Peyer's patch (tissue), 4 donors: ENCODE results near the gene CHST11. TPM values are rescaled to one million over a fixed set of nuclear protein-coding genes. Genes with fewer than 3 reads are reported as not detected.
"Not testable (repeated sequence)": the region's sequence is repeated elsewhere in the genome, so short reads cannot be mapped to it uniquely, and the experiment has no call there.

Experiments used
- DNase-seq, 3 donors: peaks; one replicate each; pipeline ENCODE4 v3.0.0-alpha.2; 2017 to 2019
- H3K27ac ChIP-seq, 4 donors: fragments of 200-600 bp; sonication (generic); one replicate each; pipeline ENCODE4 v1.5.1; 2016 to 2019
- H3K27me3 ChIP-seq, 2 donors: fragments of 200-600 bp; sonication (generic); one replicate each; pipeline ENCODE4 v1.5.1; 2019
- H3K36me3 ChIP-seq, 3 donors: fragments of 200-600 bp; sonication (generic); one replicate each; pipeline ENCODE4 v1.5.1; 2016 to 2019
- H3K4me1 ChIP-seq, 4 donors: fragments of 200-600 bp; sonication (generic); one replicate each; pipeline ENCODE4 v1.5.1; 2016 to 2019
- H3K4me3 ChIP-seq, 4 donors: fragments of 200-600 bp; sonication (generic); 1 replicate in 3 of 4; 2 replicates in 1 of 4; pipeline ENCODE4 v1.5.1; 2016 to 2019; ENCODE audit warnings: mild to moderate bottlenecking in 1 of 4
- H3K9me3 ChIP-seq, 4 donors: fragments of 200-600 bp; sonication (generic); one replicate each; pipeline ENCODE4 v1.5.1; 2016 to 2019; ENCODE audit warnings: mild to moderate bottlenecking in 1 of 4
- POLR2A ChIP-seq, 2 donors: fragments of 450-650 bp; IDR thresholded peaks; one replicate each; pipeline ENCODE4 v1.5.1; 2017; ENCODE audit warnings: antibody characterized with exemption in 2 of 2, mild to moderate bottlenecking in 2 of 2, moderate library complexity in 2 of 2
- total RNA-seq, 4 donors: library from RNA; depleted of rRNA; stranded (reverse); fragments of >200 nt; gene quantifications; one replicate each; pipeline ENCODE4 v1.1.0, GENCODE V29; 2016
- TF ChIP-seq, protein P1 (sequence below), 6 experiments: fragments of 450-650 bp in 4 of 6; fragments of 200-600 bp in 2 of 6; sonication (generic) in 1 of 6; IDR thresholded peaks; one replicate each; pipeline ENCODE4 v1.5.1; 2017 to 2019; ENCODE audit warnings: antibody characterized with exemption in 6 of 6, mild to moderate bottlenecking in 3 of 6, moderate library complexity in 1 of 6

The CHST11 gene
- total RNA-seq, 4 donors from 2014 or later: 9.9 to 119 (median 15.6) TPM

DNA sequence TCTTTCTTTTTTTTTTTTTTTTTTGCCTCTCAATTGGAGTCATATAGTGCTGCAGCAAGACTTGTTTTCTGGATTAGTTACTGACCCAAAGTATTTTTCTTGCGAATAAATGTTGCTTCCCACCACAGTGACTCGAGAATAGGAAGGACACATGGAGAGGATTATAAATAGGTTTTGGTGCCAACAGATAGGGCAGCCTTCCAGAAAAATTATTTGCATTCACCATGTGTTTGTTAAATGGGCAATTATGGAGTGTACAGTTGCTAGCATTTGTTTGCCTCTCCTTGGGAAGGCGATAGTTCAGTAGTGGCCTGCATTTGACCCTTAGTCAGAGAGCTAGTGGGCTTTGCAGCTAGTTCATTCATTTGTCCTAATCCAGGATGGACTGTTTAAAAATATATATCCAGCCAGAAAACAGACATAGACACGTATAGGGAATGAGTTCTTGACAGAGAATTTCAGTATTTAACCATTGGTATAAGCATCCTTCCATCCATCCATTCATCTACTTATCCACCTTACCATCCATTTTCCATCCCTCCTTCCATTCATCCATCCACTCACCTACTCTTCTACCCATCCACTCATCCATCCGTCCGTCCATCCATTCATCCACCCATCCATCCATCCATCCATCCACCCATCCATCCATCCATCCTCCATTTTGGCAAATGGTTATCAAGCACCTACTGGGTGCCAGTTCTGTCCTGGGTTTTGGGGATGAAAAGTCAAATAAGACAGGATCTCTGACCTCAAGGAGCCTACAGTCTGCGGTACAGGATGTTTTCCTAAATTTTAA is 67.5 kb downstream of the CHST11 start:
- Histone ChIP-seq H3K4me3 (no peak overlapping the region), H3K27me3 (no peaks in the 10 kb centered on the region), H3K4me1 (peaks cover 0 to 36% (median 9%) of the 10 kb centered on the region in 4 donors), H3K9me3 (no peaks in the 10 kb centered on the region), H3K27ac (no peak overlapping the region), H3K36me3 (no peaks in the 10 kb centered on the region)
- TF ChIP-seq, protein P1, sequence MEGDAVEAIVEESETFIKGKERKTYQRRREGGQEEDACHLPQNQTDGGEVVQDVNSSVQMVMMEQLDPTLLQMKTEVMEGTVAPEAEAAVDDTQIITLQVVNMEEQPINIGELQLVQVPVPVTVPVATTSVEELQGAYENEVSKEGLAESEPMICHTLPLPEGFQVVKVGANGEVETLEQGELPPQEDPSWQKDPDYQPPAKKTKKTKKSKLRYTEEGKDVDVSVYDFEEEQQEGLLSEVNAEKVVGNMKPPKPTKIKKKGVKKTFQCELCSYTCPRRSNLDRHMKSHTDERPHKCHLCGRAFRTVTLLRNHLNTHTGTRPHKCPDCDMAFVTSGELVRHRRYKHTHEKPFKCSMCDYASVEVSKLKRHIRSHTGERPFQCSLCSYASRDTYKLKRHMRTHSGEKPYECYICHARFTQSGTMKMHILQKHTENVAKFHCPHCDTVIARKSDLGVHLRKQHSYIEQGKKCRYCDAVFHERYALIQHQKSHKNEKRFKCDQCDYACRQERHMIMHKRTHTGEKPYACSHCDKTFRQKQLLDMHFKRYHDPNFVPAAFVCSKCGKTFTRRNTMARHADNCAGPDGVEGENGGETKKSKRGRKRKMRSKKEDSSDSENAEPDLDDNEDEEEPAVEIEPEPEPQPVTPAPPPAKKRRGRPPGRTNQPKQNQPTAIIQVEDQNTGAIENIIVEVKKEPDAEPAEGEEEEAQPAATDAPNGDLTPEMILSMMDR (IDR thresholded peaks at IDR 0.05): no peak
- TF ChIP-seq POLR2A (IDR thresholded peaks at IDR 0.05): no peak
- no peak for DNase-seq

DNA sequence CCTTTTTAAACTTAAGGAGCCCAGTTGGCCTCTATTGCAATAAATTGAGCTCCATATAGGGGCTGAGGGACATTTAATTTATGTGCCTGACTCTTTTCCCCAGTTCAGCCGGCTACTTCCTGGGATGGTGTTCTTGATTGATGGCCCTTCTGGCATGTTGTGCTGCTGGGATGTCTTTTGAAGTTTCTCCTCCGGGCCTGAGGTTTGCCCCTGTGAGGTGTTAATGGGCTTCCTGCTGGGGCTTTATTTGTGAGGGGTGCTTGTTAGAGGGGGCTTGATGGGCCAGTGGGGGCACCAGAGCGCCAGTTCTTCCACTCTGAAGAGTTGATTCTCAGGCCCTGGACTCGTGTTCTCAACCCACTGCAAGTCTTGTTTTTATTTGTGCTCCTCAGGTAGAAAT is 69.6 kb downstream of the CHST11 start:
- DNase-seq: no peak
- TF ChIP-seq POLR2A (IDR thresholded peaks at IDR 0.05): no peak
- TF ChIP-seq, protein P1 (IDR thresholded peaks at IDR 0.05): no peak
- Histone ChIP-seq H3K27me3 (no peaks in the 10 kb centered on the region), H3K4me1 (peaks cover 0 to 15% (median 5%) of the 10 kb centered on the region in 4 donors), H3K4me3 (no peak overlapping the region), H3K9me3 (no peaks in the 10 kb centered on the region), H3K36me3 (no peaks in the 10 kb centered on the region), H3K27ac (no peak overlapping the region)

DNA sequence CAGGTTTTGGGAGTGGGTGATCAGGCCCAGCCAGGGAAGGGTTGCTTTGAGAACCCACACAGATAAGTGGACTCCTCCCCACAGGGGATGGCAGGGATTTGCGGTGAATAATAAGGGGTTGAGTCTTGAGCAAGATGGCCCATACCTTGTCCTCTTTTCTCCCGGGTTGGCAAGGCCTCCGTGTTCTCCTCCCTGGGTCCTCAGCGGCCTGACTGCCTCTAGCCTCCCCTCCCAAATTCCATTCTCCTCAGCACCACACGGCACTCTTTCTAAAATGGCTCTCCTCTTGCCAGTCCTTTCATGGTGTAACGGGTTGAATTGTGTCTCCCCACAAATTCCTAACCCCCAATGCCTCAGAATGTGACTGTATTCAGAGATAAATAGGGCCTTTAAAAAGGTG is 70.0 kb downstream of the CHST11 start:
- no peaks in the 10 kb centered on the region for H3K27me3 ChIP-seq
- H3K4me1 ChIP-seq: peaks cover 0 to 15% (median 5%) of the 10 kb centered on the region in 4 donors
- TF ChIP-seq, protein P1 (IDR thresholded peaks at IDR 0.05): no peak
- no peak for TF ChIP-seq POLR2A (IDR thresholded peaks at IDR 0.05)
- no peak overlapping the region for H3K4me3 ChIP-seq
- no peak overlapping the region for H3K27ac ChIP-seq
- no peaks in the 10 kb centered on the region for H3K36me3 ChIP-seq
- no peak for DNase-seq
- H3K9me3 ChIP-seq: no peaks in the 10 kb centered on the region

DNA sequence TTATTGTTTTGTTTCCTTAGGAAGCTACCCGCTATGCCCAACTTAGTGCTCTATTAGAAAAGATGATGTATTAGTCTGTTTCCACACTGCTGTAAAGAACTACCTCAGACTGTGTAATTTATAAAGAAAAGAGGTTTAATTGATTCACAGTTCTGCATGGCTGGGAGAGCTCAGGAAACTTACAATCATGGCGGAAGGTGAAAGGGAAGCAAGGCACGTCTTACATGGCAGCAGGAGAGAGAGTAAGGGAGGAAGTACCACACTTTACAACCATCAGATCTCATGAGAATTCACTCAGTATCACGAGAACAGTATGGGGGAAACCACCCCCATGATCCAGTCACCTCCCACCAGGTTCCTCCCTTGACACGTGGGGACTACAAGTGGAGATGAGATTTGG is 70.9 kb downstream of the CHST11 start:
- H3K36me3 ChIP-seq, H3K4me3 ChIP-seq, H3K9me3 ChIP-seq, H3K27me3 ChIP-seq, H3K27ac ChIP-seq, DNase-seq: not testable (repeated sequence)
- H3K4me1 ChIP-seq: peaks cover 0 to 13% (median 4%) of the 10 kb centered on the region in 4 donors

DNA sequence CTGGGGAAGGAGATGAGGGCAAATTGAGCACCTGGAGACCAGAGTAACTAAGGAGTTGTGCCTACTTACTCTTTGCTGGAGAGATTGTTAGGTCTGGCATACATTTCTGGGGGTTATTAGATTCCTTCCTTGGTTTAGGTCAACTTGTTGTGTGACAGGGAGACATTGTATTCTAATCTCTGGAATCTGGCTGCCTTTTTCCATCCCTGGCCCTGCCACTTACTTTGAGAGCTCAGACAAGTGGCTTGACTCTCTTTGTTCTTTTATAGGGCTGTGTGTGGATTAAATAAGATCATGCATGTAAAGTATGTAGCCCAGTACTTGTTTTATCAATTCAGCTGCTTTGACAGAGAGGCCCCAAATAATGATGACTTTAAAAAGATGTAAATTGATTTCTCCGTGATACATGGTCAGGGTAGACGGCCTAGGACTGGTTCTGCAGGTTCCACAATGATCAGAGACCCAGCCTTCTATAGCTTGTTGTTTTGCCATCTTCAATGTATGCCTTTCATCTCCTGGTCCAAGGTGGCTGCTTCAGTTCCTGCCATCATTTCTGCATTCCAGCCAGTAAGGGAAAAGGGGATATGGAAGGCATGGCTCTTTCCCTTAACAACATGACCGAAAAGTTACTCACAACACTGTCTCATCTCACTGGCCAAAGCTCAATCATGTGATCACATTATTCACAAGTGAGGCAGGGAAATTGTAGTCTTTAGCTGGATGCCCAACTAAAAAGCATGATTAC is 72.6 kb downstream of the CHST11 start:
- Histone ChIP-seq H3K27me3 (no peaks in the 10 kb centered on the region), H3K9me3 (no peaks in the 10 kb centered on the region), H3K4me1 (peaks cover 0 to 7% (median 0%) of the 10 kb centered on the region in 4 donors), H3K4me3 (no peak overlapping the region), H3K36me3 (no peaks in the 10 kb centered on the region), H3K27ac (no peak overlapping the region)
- no peak for DNase-seq
- TF ChIP-seq, protein P1 (IDR thresholded peaks at IDR 0.05): no peak
- no peak for TF ChIP-seq POLR2A (IDR thresholded peaks at IDR 0.05)

DNA sequence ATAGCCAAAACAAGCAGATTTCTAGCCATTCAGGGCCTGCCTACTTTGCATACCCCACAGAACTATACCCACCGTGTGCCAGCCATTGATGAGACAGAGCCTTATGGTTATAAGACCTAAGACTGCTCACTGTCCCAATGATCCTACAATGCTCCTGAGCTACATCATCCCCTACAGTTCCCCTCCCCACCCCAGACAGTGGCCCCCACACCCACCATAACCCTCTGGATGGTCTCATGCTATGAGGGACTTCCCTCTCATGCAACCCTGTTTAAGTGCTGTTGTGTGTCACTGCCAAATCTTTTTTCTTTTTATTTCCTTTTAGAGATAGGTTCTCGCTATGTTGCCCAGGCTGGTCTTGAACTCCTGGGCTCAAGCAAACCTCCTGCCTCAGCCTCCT is 75.9 kb downstream of the CHST11 start:
- Histone ChIP-seq H3K9me3 (no peaks in the 10 kb centered on the region), H3K4me1 (peaks cover 0 to 7% (median 0%) of the 10 kb centered on the region in 4 donors), H3K27ac (no peak overlapping the region), H3K27me3 (no peaks in the 10 kb centered on the region), H3K36me3 (no peaks in the 10 kb centered on the region), H3K4me3 (no peak overlapping the region)
- DNase-seq: no peak
- TF ChIP-seq, protein P1 (IDR thresholded peaks at IDR 0.05): no peak
- TF ChIP-seq POLR2A (IDR thresholded peaks at IDR 0.05): no peak
